OCI-LY7 (cell line): ENCODE measurements around the gene PRND. TPM values are rescaled to one million over a fixed set of nuclear protein-coding genes. Genes with fewer than 3 reads are reported as not detected.

Source experiments
- BruUV-seq: library from RNA; stranded (reverse); fragments of 400-500 nt; replicated peaks from 2 replicates; lab custom pipeline; 2021; lab: Mats Ljungman, UMichigan
- CTCF ChIA-PET: fragments of 300-600 bp; sonication (Branson Sonifier 250); formaldehyde crosslinking; loops from one replicate; lab custom pipeline; 2022; ENCODE audit warnings: antibody characterized with exemption; ENCODE audit not compliant: unreplicated experiment; lab: Charles Lee
- POLR2A ChIA-PET: fragments of 300-600 bp; sonication (Branson Sonifier 250); formaldehyde crosslinking; loops from one replicate; lab custom pipeline; 2022; ENCODE audit warnings: antibody characterized with exemption; lab: Charles Lee
- DNase-seq: peaks from one replicate; pipeline ENCODE4 v3.0.0-alpha.2; 2015; ENCODE audit warnings: low spot score
- H2AFZ ChIP-seq: fragments of 200-600 bp; sonication (generic), shearing (Covaris generic); 2 replicates; pipeline ENCODE4 v1.6.1; 2014; ENCODE audit warnings: mild to moderate bottlenecking, antibody characterized with exemption, low read length, moderate library complexity
- H3K27ac ChIP-seq: fragments of 200-600 bp; sonication (generic); 2 replicates; pipeline ENCODE4 v1.5.1; 2014; ENCODE audit warnings: mixed run types, low read depth, mild to moderate bottlenecking, moderate library complexity, low read length, inconsistent platforms; ENCODE audit not compliant: poor library complexity, severe bottlenecking
- H3K36me3 ChIP-seq: fragments of 200-600 bp; sonication (generic); 2 replicates; pipeline ENCODE4 v1.6.1; 2014; ENCODE audit warnings: mild to moderate bottlenecking, antibody characterized with exemption, low read length, moderate library complexity, mixed read lengths; ENCODE audit not compliant: insufficient read depth
- H3K4me1 ChIP-seq: fragments of 200-600 bp; sonication (generic); 2 replicates; pipeline ENCODE4 v1.5.1; 2014; ENCODE audit warnings: mild to moderate bottlenecking, low read length; ENCODE audit not compliant: insufficient read depth, poor library complexity, severe bottlenecking
- H3K4me2 ChIP-seq: fragments of 200-600 bp; sonication (generic); 2 replicates; pipeline ENCODE4 v1.6.1; 2014; ENCODE audit warnings: mild to moderate bottlenecking, low read length
- H3K4me3 ChIP-seq: fragments of 200-600 bp; sonication (generic); 2 replicates; pipeline ENCODE4 v1.5.1; 2014; ENCODE audit warnings: mild to moderate bottlenecking, low read depth, low read length; ENCODE audit not compliant: poor library complexity, severe bottlenecking
- H3K79me2 ChIP-seq: fragments of 200-600 bp; sonication (generic); 2 replicates; pipeline ENCODE4 v1.6.1; 2016; ENCODE audit warnings: low read depth, mild to moderate bottlenecking, low read length, moderate library complexity, mixed read lengths; ENCODE audit not compliant: insufficient read depth
- H3K9me2 ChIP-seq: fragments of 200-600 bp; sonication (generic); 2 replicates; pipeline ENCODE4 v1.6.1; 2016; ENCODE audit warnings: mild to moderate bottlenecking, low read length, mixed read lengths; ENCODE audit not compliant: insufficient read depth
- H3K9me3 ChIP-seq: fragments of 200-600 bp; sonication (generic); 2 replicates; pipeline ENCODE4 v1.6.1; 2014; ENCODE audit warnings: mild to moderate bottlenecking, mixed run types, low read length, mixed read lengths
- H4K20me1 ChIP-seq: fragments of 200-600 bp; sonication (generic); 2 replicates; pipeline ENCODE4 v1.6.1; 2014; ENCODE audit warnings: mild to moderate bottlenecking, antibody characterized with exemption, low read length, moderate library complexity, mixed read lengths; ENCODE audit not compliant: insufficient read depth
- CTCF ChIP-seq: fragments of 200-600 bp; sonication (generic); conservative IDR thresholded peaks from 2 replicates; pipeline ENCODE4 v1.5.1; 2014; ENCODE audit warnings: mild to moderate bottlenecking, antibody characterized with exemption, low read length, moderate library complexity, mixed read lengths
- EZH2phosphoT487 ChIP-seq: fragments of 200-600 bp; sonication (generic); IDR thresholded peaks from 2 replicates; pipeline ENCODE4 v1.6.1; 2018; ENCODE audit warnings: low read depth, borderline replicate concordance, mild to moderate bottlenecking, mixed run types, antibody characterized with exemption, low read length, moderate library complexity, mixed read lengths
- intact Hi-C: fragments of 100-400 bp; cut with micrococcal nuclease; formaldehyde crosslinking; loops from one replicate; pipeline ENCODE4 v1.10.0; 2022; ENCODE audit not compliant: unreplicated experiment
- total RNA-seq, 2 experiments: library from RNA; depleted of rRNA in 1 of 2; stranded (reverse); fragments of >200 nt in 1 of 2; shearing (Covaris generic) in 1 of 2; gene quantifications; 2 replicates each; pipeline ENCODE4 v1.2.3, GENCODE V29; 2014 to 2022

Gene PRND
- total RNA-seq, 2 experiments from 2014 or later: not detected

GRCh38 chr20:4726710-4727397 lies 5.1 kb downstream of the PRND start:
- TF ChIP-seq EZH2phosphoT487: no peak
- TF ChIP-seq CTCF: no peak
- peak; percentile 16 for DNase-seq
- H3K27ac ChIP-seq: no peak overlapping the region
- peaks cover 8% of the 10 kb centered on the region for H3K4me1 ChIP-seq
- H3K4me2 ChIP-seq: peak overlapping the region; percentile 65
- ChIA-PET CTCF (interaction anchor here (0.6 kb wide), 1 partner anchor 675 kb away, joined by 3 read pairs; no protein-coding TSS in a partner anchor), POLR2A (interaction anchor here (0.7 to 0.8 kb wide), 2 partner anchors 8 to 114 kb away, joined by 3 read pairs; no protein-coding TSS in a partner anchor)
- H3K36me3 ChIP-seq: no peaks in the 10 kb centered on the region
- H4K20me1 ChIP-seq: no peaks in the 10 kb centered on the region
- H3K9me2 ChIP-seq: no peaks in the 10 kb centered on the region
- peak overlapping the region; percentile 51; the same call in 1 of the 2 replicates for H2AFZ ChIP-seq
- peak overlapping the region; percentile 16 for H3K4me3 ChIP-seq
- no TSS peak for BruUV-seq
- intact Hi-C loops: no loop called here
- no peaks in the 10 kb centered on the region for H3K79me2 ChIP-seq
- H3K9me3 ChIP-seq: no peaks in the 10 kb centered on the region

GRCh38 chr20:4728120-4728760 lies 6.5 kb downstream of the PRND start:
- Histone ChIP-seq H3K4me3 (no peak overlapping the region), H3K9me2 (no peaks in the 10 kb centered on the region), H3K27ac (no peak overlapping the region), H3K4me1 (peaks cover 8% of the 10 kb centered on the region), H2AFZ (no peak overlapping the region), H4K20me1 (no peaks in the 10 kb centered on the region), H3K79me2 (no peaks in the 10 kb centered on the region), H3K36me3 (no peaks in the 10 kb centered on the region), H3K9me3 (no peaks in the 10 kb centered on the region), H3K4me2 (no peak overlapping the region)
- ChIA-PET CTCF (no interaction called here), POLR2A (interaction anchor here (0.8 kb wide), 1 partner anchor 15 kb away, joined by 3 read pairs; no protein-coding TSS in a partner anchor)
- no peak for DNase-seq
- intact Hi-C loops: no loop called here
- BruUV-seq: no TSS peak
- TF ChIP-seq EZH2phosphoT487 (no peak), CTCF (no peak)

- ChIA-PET POLR2A (no interaction called here), CTCF (no interaction called here)
- TF ChIP-seq CTCF (no peak), EZH2phosphoT487 (no peak)
- Histone ChIP-seq H3K9me3 (no peaks in the 10 kb centered on the region), H3K4me3 (no peak overlapping the region), H3K4me1 (peaks cover 8% of the 10 kb centered on the region), H3K79me2 (no peaks in the 10 kb centered on the region), H3K27ac (no peak overlapping the region), H3K36me3 (no peaks in the 10 kb centered on the region), H3K9me2 (no peaks in the 10 kb centered on the region), H3K4me2 (no peak overlapping the region), H4K20me1 (no peaks in the 10 kb centered on the region), H2AFZ (no peak overlapping the region)
- BruUV-seq: no TSS peak
- no peak for DNase-seq
- intact Hi-C loops: no loop called here
These were observed 7.6 kb downstream of the PRND start for GRCh38 chr20:4729265-4729664.
